Activated CD4-positive, alpha-beta T cell treated with anti-CD3 and anti-CD28 coated beads for 1 hour (primary cell): Measurements from ENCODE around the gene CRHR1.
"Not testable (repeated sequence)": the region's sequence is repeated elsewhere in the genome, so short reads cannot be mapped to it uniquely, and the experiment has no call there.

Experiments
- DNase-seq: peaks from one replicate; pipeline ENCODE4 v3.0.0-alpha.2; 2020

The CRHR1 gene

DNA sequence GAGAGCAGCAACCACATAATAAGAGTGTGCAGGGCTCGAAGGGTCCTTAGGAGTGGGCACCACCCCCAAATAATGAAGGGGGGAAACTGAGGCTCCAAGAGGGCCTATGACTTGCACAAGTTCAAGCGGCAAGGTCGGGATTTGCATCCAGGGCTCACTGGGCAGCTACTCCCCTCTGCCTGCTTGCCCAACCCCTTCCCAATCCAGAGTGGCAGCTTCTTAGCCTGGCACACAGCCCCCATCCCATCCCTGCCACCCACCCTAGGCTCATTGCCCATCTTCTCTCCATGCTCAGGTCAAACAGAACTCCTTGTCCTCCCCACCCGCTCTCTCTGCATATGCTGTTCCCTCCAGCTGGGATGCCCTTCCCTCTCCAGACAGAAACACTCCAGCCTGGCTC lies 63.0 kb downstream of the CRHR1 start:
- DNase-seq = no peak

DNA sequence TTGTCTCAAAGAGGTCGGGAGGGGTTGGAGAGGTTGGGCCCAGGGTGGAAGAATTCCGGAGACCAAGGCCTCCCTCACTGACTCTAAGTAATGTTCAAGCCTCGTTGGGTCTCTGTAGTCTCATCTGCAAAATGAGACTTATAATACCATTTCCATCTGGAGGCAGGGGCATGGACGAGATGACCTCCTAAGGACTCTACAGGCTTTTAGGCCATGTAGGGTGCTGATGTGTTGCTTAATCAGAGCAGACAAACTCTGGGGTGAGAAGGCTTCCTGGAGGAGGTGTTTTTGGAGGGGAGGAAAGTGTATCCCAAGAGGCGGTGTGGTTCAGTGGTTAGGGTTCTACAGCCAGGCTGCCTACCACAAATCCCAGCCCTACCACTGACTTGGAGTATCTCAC lies 63.6 kb downstream of the CRHR1 start:
- DNase-seq = no peak

DNA sequence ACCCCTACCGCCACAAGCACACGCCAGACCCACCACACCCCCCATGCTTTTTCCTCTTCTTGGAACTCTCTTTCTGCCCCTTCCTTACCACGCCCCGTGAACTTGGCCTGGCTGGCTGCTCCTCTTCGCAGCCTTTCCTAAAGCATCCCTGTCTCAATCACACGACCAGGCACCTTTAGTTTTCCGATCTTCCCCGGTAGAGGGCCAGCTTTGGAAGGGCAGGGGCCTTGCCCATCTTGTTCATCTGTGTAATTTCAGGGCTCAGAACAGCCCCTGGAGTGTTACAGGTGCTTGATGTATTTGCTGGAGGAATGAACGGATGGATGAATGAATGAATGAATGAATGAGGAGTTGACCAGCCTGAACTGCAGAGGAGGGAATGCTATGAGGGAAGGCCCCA lies 64.3 kb downstream of the CRHR1 start:
- no peak for DNase-seq

DNA sequence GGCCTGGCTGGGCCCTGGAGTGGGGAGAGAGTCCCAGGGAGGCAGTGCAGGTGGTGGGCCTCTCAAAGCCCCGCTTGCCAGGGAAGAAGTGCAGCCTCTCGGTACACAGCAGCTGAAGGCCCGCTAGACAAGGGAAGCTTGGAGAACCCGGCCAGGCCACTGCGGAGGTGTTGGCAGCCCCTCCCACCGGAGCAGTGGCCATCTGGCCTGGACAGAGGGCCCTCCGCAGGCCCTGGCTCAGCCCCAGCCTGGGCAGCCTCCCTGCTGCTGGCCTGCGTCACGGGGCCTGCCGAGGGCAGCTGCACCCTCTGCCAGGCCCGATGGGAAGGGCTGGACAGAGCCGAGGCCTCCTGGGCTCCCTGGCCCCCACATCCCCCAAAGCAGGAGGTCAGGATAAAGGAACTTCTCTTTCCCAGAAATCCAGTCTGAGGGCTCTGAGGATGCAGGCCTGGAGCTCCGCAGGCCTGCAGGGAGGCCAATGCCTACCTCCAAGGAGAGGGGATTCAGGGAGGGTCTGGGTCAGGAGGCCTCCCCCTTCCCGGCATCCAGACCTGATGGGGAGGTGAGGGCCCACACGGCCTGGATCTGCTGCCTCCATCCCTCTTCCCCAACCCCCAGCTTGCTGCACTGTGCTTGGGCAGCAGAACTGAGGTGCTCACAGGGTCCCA lies 64.9 kb downstream of the CRHR1 start:
- no peak for DNase-seq

DNA sequence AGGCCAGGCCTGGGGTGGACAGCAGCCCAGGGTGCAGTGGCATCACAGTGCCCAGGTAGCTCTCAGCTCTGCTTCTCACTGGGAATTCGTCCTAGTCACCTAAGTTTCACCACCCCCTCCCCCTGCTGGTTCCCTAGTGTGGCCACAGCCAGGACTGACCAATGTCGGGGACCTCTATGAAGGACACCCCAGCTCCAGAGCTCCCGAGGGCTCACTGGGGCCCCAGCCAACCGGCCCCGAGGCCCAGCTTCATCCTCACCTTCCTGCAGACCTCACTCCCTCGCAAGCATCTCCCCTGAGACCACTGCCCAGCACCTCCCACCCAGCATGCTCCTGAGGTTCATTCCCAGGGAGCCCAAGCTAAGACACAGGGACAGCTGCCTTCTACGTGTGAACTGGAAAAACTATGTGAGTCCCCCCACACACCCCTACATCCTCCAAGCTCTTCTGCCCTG lies 65.4 kb downstream of the CRHR1 start:
- no peak for DNase-seq

DNA sequence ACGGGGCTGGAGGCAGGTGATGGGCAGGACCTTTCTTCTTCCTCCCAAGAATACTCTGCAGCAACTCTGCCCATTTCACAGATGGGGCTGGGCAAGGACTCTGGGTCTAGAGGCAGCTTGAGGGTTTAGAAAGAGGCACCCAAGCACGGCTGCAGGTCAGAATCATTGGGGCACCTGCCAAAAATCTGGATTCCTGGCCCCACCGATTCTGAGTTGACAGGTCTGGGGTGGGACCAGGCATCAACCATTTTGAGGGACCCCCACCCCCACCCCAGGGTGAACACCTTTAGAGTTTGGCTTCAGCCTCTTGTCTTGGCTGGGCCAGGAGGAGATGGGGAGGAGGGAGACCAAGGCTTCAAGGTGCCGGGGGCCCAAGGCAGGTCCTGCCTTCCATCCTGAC lies 65.9 kb downstream of the CRHR1 start:
- no peak for DNase-seq

DNA sequence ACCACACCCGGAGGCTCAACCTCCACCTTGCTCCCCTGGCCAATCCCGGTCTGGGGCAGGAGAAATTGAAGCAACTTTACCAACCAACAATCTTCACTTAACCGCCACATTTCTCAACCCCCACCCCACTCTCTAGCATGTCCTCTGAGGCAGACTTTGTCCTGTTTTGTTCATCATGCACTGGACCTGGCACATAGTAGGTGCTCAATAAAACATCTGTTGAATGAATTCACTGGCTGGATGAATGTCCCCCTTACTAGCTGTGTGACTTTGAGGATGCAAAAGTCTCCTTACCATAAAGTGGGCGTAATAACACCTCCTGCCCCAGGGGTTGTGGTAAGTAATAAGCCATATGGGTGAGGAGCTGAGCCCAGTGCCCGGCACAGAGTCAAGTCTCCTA lies 66.3 kb downstream of the CRHR1 start:
- no peak for DNase-seq

DNA sequence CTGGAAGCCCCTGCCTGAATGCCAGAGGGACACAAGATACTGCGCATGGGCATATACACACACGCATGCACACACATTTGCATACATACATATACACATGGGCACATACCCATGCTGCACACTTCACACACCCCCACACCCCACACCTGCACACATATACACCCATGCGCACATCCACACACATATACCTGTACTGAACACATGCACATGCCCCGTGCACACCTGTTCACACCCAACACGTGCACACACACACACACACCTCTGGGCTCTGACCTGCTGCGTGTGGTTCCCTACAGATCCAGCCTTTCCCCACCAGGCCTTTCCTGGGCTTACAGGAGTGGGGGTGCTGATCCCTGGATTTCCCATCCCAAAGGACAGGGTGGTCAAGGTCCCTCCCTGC lies 66.9 kb downstream of the CRHR1 start:
- DNase-seq = no peak

DNA sequence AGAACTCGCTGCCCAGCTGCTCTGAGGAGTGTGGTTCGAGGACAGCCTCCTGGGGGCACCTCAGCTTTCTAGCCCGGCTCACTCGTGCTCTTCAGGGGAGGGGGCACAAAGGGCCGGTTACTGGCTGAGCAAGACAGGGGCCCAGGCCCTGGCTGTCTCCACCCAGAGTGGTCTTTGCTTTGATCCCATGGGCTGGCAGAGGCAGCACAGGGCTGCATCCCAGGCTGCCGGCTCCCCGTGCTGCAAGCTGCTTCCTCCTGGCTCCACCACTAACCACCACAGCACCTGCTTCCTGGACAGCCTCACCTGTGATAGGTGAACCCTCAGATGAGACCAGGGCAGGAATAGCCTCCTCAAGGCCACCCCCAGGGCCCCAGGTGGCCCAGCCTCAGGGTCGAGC lies 67.3 kb downstream of the CRHR1 start:
- DNase-seq = no peak

DNA sequence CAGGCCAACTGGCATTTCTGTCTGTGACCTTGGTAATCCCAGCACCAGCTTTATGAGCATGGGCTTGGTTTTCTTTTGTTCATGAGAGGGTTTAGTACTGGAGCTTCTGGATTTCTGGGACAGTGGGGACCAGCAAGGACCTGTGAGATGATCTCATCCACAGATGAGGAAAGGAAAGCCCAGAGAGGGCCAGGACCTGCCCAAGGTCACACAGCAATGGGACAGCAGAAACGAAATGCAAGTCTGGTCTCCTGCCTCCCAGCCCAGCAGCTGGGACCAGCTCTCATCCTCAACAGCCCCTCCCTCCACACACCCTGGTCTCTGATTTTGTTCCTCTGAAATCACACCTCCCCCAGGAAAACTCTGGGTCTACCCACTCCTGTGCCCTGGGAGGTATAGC lies 67.8 kb downstream of the CRHR1 start:
- DNase-seq = no peak

DNA sequence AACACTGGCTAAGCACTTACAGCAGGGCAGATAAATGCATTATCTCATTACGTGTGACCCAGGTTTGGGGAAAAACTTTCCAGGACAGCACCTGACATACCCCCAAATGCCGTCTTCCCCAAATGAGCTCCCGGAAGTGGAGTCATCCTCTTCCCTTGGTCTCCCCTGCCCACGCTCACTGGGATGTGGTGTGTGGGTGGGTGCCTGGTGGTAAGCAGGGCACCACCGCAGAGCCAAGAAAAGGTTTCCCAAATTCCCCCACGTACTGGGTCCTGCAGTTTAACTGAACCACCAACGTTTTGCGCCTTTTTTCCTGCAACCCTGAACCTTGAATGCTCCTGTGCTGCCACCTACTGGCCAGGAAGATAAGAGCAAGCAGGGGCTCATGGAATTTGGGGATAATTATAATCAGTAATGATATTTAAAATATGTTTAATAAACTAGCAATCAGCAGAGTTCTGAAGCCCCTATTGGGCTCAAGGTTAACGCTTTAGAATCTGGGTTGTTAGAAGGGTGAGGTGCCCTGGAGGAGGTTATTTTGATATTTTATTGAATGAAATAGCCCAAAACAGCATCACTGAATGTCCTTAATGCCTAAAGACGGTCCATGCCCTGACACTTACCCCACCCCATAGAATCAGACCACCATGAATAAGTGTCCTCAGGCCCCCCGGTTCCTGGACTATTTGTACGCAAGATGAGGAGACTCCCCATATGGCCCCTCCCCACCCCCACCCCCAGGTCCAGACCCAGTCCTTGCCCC lies 68.6 kb downstream of the CRHR1 start:
- DNase-seq = peak; percentile 24

DNA sequence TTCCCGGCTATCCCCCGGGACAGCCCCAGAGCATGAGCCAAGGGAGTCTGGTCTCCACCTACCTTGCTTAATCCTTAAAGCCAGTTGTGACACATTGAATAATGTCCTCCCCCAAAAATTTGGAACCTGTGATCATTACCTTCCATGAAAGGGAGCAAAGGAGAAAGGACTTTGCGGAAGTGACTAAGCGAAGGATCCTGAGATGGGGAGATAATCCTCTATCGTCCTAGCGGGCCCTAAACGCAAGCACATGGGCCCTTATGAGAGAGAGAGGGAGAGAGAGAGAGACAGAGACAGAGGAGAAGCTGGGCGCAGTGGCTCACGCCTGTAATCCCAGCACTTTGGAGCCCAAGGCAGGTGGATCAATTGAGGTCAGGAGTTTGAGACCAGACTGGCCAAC lies 70.1 kb downstream of the CRHR1 start:
- DNase-seq = no peak

DNA sequence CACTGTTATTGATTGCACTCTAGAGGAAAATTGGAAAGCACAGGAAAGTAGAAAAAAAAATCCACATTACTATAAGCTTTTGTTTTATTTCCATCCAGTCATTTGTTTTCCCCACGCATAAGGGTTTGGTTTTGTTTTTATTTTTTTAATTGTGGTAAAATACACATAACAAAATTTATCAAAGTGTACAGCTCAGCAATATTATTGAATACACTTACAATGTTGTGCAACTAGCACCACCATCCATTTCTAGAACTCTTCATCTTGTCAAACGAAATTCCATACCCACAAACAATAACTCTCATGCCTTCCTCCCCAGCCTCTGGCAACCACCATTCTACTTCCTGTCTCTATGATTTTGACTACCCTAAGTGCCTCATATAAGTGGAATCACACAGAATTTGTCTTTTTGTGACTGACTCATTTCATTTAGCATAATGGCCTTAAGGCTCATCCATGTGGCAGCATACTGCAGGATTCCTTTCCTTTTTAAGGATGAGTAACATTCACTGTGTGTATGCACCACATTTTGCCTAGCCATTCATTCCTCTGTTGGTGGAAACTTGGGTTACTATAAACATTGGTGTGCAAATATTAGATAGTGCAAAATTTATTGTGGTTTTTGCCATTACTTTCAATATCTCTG lies 71.7 kb downstream of the CRHR1 start:
- DNase-seq = no peak

DNA sequence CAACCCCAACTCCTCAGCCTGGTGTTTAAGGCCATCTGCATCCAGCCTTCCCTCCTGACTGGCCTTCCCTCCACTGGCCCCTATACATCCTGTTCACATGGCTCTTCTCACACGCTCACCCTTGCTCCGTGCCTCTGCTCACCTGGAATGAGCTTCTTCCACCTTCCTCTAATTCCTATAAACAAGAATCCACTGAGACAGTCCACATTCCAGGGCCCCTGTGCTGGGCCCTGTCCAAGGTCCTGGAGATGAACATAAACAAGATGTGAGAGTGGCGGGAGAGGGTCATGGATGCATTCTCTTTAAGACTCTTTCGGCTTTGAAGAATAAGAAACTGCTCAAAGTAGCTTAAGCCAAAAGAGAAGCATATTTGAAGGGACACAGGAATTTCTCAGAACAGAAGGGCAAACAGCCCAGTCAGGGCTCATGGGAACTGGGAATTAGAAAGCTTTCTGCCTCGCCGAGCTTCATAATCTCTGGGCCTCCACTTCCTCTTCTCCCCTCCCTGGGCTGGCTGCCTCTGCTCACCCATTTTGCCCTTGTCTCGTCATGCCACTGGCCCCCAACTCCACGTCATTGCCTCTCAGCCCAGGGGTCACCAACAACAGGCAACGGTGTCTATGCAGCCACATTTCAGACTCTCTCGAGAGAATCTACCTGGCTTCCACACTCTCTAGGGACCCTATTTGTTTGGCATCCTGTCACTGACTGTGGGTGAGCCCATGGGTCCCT lies 74.0 kb downstream of the CRHR1 start:
- no peak for DNase-seq

DNA sequence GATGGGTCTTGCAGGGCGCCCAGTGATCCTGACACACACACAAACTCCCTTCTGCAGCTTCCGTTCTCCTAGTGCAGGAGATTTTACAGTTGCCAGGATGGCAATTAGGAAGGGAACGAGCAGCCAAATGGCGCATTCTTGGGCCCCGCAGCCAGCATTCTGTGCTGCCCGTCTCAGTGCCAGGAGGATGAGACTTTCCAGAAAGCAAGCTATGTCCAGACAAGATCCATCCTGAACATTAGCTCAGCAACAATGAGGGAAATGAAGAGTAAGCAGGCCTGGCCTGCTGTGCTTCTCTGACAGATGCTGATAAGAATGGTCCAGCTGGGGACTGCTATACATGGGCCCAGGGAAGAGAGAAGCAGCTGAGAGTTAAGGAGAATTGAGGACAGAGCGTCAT lies 77.0 kb downstream of the CRHR1 start:
- no peak for DNase-seq

DNA sequence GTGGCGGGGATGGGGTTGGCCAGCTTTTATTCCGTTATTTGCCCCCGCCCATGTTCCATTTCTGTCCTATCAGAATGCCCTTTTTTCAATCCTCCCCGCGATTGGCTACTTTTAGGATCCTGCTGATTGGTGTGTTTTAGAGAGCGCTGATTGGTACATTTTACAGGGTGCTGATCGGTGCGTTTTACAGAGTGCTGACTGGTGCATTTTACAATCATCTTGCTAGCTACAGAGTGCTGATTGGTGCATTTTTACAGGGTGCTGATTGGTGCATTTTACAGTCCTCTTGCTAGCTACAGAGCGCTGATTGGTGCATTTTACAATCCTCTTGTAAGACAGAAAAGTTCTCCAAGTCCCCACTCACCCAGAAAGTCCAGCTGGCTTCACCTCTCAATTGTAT lies 78.0 kb downstream of the CRHR1 start:
- DNase-seq = not testable (repeated sequence)

DNA sequence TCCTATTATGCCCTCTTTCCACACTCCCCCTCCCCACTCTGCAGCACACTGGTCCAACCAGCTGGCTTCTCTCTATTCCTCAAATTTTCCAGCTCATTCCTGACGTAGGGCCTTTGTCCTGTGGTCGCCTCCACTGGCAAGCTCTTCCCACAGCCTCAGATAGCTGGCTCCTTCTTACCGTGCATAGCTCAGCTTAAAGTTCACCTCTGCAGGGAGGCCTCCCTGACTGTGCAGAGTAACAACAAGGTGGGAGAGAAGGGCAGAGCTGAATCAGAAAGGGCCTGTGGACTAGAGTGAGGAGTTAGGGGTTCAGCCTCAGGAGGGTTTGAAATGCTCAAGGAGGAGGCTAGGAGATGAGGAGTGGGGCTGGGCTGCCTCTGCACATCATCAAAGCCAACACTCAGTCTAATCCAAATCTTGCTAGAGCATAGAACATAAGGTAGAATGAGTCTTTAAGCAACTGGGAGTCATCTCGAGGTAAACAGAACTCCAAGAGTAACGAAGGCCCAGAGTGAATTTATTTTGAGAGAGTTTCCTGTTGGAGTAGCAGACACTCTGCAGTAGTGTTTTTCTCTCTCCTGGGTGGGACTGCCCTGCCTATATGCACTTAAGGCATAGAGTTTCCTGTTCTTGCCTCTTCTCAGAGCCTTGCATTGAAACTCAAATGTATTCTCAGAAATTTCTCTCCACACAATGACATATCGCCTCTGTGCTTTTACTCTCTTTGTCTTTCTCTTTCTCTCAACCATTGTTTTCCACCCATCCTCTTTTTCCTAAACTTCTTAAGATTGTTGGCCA lies 79.9 kb downstream of the CRHR1 start:
- DNase-seq = no peak

DNA sequence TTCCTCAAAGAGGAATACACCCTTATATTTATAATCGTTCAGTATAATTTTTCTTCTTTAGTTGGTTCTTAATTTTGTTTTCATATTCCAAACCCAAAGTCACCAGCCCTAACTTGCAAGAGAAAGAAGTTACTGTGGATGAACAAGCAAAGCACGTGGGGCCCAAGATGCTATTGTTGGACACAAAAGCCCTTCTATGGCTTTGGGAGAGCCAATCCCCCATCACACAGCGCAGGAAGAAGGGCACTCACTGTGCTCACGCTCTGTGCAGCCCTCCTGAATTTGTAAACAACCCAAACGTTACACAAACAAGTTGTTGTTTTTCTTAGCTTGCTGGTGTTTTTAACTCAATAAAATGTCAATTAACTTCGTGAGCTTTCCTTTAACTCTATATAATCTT lies 83.1 kb downstream of the CRHR1 start:
- DNase-seq = no peak

DNA sequence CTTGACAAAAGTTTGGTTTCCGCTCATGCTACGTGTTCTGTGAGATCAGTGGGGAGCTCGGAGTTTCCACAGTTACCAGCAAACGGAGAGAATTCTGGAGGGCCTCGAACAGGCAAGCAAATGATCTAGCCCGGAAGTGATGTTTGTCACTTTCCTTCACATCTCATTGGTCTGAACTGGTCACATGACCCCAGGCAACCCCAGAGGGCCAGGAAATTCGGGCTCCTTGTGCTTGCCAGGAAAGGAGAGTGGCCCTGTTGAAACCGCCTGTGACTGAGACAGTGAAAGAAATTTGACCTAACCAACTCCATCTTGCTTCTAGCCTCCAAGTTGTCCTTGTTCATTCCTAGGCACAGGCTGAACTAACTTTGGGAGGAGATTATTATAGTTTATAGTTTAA lies 83.6 kb downstream of the CRHR1 start:
- no peak for DNase-seq

DNA sequence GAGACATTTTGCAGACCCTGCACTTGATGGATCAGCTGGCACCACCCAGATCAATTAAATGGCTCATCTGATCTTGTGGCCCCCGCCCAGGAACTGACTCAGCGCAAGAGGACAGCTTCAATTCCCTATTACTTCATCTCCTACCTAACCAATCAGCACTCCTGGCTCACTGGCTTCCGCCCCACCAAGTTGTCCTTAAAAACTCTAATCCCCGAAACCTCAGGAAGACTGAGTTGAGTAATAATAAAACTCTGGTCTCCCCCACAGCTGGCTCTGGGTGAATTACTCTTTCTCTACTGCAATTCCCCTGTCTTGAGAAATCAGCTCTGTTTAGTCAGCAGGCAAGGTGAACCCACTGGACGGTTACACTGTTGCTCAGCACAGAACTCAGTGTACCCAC lies 84.2 kb downstream of the CRHR1 start:
- DNase-seq = no peak

DNA sequence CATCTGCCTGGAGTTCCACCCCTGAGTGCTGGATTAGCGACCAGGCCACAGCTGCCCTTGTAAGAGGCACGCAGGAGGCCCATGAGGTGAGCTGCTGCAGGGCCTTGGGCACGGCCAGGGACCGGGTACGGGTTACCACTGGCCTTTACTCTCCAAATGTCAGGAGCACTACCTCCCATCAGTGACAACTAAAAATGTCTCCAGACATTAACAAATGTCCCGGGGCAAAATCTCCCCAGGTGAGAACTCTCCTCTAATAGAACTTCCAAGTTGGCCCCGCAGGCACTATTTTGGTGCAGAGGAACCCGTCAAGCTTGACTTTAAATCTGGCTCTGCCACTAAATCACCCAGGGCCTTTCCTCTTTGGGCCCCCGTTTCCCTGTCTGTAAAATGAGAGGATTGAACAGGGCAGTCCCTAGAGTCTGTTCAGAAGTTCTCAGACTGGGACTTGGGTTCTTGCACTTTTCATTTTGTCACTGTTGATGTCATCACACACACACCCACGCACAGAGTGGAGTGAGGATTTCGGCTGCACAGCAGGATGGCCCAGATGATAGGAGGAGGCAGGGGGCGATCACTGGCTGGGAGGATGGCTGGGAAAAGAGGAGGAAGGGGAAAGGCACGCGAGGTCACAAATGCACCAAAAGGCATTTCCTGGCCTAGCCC lies 85.7 kb downstream of the CRHR1 start:
- no peak for DNase-seq

DNA sequence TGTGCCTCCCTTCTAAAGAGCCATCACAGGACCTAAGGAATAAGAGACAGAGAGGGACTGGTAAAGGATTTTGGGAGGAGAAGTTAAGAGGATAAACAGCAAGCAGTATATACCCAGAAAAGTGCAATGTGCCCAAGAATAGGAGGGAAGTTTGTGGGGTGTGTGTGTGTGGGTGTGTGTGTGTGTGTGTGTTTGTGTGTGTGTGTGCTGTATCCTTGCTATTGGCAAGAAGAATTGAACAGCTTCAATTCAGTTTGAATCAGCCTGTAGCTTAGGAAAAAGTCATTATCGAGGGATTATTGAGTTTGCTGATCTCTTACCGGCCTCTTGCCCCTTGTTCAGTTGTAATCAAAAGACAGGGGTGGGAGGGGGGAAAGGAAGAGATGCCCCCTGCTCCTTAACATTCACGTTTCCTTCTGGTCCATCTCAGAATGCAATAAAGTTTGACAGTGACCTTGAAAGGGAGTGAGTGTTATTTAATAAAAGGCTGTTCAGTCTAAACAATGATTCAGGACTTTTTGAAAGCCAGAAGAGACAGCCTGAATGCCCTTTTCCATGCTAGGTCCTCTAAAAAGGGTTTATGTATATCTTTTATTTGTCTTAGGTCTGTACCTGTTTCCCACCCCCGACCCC lies 86.3 kb downstream of the CRHR1 start:
- no peak for DNase-seq
